IPS-11a (cell line): ENCODE results near the gene SDCCAG8.

Experiments
- H3K4me3 ChIP-seq: one replicate; pipeline ENCODE4 v1.5.1; 2013; ENCODE audit warnings: low read depth, low read length, control low read depth

Gene SDCCAG8

DNA sequence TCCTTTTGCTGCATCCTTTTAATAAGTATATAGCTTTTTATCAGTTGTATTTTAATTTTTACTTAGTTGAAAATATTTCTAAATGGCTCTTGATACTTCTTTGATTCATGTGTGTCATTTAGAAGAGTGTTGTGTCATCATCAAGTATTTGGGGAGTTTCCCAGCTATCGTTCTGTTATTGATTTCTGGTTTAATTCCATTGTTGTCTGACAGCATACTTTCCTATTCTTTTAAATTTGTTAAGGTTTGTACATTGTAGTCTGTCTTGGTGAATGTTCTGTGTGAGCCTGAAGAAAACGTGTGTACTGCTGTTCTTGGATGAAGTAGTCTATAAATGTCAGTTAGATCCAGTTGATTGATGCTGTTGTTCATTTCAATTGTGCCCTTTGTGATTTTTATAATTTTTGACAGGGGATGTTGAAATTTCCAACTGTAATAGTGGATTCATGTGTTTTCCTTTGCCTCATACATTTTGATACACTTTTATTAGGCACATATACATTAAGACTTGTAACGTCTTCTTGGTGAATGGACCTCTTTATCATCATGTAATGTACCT lies 24.8 kb downstream of the SDCCAG8 start:
- no peak overlapping the region for H3K4me3 ChIP-seq

DNA sequence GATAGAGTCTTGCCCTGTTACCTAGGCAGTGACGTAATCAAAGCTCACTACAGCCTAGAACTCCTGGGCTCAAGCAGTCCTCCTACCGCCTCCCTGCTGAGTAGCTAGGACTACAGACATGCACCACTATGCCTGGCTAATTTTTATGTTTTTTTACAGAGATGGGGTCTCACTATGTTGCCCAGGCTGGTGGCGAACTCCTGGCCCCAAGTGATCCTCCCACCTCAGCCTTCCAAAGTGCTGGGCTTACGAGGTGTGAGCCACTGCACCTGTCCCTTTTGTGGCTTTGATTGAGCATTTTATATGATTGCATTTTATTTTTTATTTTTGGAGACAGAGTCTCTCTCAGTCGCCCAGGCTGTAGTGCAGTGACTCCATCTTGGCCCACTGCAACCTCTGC lies 25.8 kb downstream of the SDCCAG8 start:
- no peak overlapping the region for H3K4me3 ChIP-seq

DNA sequence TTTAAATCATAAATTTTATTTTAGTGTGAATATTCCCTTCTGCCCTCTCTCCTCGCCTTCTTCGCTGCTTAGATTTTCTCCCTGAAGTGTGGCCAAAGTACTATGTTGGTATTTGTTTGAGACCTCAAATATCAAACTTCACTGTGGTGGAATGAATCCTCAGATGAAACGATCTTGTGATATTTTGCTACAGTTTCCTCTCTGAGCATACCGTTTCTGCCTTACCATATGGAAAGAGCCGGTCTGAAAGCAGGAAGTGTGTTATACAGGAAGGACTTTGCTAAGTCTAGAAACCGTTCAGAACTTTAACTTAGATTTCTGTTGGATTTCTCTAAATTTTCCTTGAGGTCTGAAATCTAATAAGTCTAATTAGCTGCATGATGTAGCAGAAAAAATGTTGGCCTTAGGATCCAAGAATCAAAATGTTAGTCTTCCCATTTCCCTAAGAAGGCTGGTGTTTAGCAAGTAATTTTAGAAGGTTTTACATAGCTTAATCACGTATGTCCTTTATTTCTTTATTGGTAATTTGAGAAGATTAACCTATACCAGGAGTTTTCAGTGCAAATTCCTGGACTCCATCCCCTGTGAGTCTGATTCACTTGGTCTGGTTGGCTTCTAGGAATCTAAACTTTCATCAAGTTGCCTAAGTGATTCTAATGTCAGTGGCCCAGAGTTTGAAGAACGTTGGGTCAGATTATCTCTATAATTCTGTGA lies 30.7 kb downstream of the SDCCAG8 start:
- no peak overlapping the region for H3K4me3 ChIP-seq

DNA sequence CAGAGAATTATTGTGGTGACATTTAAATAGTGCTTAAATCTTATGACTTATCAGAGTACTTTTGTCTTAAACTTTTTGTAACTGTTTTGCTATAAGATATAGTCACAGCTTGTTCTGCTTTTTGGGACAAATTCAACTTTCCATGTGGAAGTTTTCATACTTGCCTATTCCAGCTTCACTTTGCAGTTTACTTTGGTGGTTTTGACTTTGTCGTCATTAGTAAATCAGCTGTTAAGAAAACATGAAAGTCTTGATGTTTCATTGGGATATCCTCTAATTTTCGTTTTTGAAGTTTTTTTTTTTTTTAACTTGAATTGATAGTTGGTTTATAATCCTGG lies 31.3 kb downstream of the SDCCAG8 start:
- H3K4me3 ChIP-seq: no peak overlapping the region

DNA sequence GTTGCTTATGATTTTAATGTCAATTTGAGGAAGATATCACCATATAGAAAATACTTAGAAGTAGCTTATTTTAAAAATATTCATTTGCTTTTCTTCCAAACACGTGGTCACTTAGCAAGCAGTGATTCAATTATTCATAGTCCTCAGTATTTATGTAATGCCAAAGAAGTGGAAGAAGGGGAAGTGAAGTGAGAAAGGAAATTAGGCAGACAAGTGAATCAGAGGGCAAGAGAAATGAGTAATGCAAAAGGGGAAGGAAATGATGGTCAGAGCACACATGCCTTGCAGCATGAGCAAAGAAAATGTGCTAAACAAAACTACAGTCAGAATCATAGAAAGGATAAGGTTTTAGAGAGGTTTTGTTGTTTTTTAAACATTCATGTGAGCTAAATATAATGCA lies 31.8 kb downstream of the SDCCAG8 start:
- H3K4me3 ChIP-seq: no peak overlapping the region

DNA sequence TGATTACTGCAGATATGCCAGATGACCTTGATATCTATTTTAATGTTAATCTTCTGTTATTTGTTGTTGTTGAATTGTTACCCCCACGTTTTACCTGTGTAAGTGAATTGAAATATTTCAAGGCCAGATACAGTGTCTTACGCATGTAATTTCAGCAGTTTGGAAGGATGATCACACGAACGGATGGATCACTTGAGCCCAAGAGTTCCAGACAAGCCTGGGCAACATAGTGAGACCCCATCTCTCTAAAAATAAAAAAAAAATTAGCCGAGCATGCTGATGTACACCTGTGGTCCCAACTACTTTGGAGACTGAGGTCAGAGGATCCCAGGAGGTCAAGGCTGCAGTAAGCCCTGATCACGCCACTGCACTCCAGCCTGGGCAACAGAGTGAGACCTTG lies 32.2 kb downstream of the SDCCAG8 start:
- no peak overlapping the region for H3K4me3 ChIP-seq

DNA sequence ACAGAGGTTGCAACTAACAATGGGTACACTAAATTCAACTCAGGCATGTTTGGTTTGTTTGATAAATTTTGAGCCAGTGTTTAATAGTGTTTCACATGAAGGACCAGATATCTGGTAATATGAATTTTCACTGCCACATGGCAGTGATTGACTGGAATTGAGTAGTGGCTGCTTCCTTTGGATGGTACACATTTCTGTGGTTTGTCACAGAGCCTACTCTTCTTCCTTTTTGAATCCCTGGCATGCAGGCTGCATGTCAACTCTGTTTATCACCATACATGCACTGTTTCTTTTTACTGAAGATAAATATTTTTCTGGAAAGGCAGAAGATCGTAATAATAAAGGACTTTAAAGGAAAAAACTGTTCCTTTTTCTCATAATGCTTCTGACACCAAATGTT lies 35.5 kb downstream of the SDCCAG8 start:
- H3K4me3 ChIP-seq: no peak overlapping the region

DNA sequence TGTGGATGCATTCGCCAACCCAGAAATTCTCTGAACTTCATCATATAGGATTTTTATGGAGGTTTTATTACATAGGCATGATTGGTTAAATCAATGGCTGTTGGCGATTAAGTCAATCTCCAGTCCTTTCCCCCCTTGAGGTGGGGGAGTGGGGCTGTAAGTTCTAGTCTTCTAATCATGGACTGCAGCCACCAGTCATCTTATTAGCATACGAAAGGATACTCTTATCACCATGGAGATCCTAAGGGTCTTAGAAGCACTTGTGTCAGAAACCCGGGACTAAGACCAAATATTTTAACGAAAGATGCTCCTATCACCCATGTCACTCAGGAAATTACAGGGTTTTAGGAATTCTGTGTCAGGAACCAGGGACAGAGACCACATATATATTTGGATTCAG lies 36.3 kb downstream of the SDCCAG8 start:
- H3K4me3 ChIP-seq: no peak overlapping the region

DNA sequence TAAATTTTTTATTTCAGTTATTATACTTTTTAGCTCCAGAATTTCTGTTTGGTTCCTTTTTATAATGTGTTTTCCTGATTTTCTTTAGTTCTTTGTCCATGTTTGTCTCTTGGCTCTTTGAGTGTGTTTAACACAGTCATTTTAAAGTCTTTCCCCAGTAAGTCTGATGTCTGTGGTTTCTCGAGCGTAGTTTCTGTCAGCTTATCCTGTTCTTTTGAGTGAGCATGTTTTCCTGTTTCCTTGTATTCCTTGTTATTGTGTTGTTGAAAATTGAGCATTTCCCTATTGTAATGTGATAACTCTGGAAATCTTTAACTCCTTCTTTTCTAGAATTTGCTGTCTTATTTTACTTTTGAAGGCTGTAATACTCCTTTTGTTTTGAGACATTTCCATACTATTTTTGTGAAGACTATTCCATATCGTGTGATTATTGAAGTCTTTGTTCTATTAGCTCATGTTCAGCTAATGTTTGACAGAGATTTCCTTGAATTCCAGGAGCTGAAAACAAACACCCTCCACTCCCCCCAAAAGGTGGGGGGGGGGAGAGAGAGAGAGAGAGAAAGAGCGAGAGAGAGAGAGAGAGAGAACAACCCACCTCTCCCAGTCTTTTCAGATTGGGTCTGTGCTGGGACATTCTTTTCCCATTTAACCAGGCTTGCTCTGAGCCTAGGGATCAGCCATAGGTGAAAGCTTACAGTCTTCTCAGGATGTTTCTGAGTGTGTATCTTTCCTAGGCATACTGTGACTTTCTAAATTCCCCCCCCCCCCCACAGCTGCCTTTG lies 38.3 kb downstream of the SDCCAG8 start:
- no peak overlapping the region for H3K4me3 ChIP-seq

DNA sequence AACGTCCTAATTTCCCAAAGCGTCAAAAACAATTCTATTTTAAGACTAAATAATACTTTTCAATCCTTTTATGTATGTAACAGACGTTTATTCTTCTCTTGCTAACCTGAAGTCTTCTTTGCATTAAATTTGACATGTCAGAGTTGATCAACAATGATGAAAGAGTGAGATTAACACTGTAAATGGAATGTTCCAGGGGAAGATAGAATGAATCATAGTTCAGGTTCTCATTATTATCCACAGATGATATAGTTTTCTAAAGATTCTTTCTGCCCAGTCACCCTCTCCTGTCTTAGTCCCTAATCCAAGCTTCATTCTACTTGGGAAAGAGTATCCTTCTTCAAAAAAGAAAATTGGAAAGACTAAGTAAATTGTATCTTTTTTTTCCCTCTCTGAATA lies 38.9 kb downstream of the SDCCAG8 start:
- H3K4me3 ChIP-seq: no peak overlapping the region

DNA sequence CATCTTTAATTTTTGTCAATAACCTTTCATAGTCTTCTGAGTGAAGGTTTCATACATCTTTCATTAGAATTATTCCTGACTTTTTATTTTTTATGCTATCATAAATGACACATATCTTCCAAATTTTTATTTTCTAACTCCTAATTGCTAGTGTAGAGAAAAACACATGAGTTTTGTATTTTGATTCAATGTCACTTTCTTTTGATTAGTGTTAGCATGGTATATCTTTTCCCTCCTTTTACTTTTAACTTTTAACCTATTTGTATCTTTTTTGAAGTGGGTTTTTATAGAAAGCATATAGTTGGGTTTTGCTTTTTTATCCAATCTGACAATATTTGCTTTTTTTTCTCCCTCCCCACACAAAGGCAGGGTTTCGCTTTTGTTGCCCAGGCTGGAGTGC lies 43.2 kb downstream of the SDCCAG8 start:
- H3K4me3 ChIP-seq: no peak overlapping the region

DNA sequence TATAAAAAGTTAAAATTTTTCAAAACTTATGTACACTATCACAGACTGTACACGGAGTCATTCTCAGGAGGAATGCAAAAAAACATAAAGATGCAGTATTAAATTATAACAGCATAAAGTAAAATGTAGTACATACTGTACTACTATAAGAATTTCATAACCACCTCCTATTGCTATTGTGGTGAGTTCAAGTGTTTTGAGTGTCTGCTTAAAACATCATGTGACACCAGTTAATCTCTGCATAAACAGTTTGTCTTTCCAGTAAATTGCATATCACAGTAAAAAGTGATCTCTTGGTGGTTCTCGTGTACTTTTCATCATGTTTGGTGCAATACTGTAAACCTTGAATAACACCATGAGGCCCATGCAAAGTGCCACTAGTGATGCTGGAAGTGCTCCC lies 45.2 kb downstream of the SDCCAG8 start:
- H3K4me3 ChIP-seq: no peak overlapping the region

DNA sequence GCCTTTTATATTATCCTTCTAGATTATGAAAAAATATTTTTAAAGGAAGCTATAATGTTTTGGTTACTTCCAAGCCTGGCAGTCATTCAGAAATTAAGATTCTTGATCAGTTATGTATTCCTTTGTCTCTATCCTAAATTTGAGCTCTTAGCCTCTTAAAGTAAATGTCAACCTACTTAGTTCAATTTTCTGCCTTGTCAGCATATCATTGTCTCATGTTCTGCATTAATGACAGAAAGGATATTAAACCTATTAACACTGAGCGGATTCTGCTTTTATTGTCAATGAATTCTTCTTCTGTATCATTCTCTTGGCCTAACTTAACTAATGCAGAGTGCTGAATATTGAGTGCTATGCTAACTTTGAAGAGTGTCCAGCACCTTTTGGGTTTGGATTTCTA lies 56.0 kb downstream of the SDCCAG8 start:
- H3K4me3 ChIP-seq: no peak overlapping the region

DNA sequence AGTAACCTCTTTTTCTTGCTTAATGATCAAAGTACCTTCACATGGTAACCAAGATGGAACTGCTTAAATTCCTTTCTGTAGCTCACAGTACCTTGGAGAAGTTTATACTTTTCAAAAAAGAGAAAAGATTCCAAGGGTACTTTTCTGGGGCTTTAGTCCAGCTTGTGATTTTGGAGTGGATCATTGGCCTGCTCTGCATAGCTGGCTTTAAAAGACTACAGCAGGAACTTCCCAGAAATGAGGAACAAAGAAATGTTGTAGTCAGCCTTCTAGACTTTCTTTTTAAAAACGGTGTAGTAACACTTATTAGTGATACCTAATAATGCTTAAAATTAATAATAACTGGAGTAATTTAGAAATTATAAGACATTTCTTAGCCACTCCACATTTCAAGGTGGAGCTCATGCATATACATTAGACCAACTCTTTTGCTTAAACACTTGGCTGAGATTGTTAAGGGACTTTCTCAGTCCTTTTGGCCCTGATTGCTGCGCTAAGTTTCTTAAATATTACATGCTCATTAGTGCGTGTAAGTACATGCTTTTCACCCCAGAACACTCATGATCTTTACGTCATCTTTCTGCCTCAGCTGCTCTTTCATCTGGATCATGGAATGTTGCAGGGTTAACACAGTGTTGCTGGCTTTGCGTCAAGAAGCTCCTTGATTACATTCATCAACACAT lies 57.3 kb downstream of the SDCCAG8 start:
- no peak overlapping the region for H3K4me3 ChIP-seq

DNA sequence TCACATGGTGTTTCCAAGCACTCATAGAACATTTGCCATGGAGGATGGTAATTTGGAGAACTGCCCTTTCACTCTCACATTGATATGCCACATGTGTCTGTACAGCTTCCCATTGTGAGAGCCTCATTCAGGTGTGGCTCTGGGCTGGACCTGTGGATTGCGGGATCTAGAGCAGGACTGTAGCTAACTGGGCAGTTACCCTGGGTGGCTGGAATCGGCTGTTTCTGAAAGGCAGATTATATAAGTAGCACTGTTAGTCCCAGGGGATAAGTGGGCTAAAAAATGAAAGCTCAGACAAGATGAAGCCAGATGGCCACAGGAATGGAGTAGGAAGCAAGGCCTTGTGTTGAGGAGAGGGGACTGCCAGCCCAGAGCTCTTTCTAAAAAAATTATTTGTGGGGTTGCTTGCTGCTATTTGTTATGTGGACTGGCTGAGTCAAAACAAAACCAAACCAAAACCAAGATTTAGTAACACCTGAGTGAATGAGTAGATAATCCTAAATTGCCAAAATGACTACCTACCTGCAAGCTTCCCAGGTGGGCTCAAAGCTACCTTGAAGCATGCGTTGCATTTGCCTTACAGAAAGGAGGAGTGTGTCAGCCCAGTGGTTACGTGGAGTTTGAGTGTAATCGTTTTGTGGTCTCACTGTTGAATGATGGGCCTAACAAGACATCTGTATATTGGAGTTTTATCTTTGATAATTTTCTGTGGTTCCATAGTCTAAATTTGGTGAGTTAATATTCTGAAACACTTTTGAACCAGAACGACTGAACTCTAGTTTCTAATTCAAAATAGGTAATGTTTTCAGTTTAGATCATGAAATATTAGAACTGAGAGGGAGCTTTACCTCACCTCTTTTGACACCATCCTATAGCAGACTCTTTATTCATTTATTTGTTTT lies 58.0 kb downstream of the SDCCAG8 start:
- no peak overlapping the region for H3K4me3 ChIP-seq

DNA sequence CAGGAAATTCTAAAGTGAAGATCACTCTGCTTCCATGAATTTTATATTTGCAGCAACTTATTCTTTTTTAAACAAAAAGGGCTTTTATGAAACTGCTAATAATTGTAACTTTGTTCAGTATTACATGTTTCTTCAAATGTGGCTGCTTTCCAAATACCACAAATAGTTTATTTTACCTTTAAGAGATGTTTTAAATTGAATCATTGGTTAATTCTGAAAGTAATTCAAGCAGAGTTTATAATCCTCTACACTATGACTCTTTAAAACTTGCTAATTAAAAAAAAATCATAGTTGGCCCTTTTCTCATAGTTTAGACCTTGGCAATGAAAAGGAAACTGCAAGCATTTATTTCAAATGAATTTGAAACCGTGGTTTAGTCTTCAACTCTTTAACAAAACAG lies 59.6 kb downstream of the SDCCAG8 start:
- no peak overlapping the region for H3K4me3 ChIP-seq

DNA sequence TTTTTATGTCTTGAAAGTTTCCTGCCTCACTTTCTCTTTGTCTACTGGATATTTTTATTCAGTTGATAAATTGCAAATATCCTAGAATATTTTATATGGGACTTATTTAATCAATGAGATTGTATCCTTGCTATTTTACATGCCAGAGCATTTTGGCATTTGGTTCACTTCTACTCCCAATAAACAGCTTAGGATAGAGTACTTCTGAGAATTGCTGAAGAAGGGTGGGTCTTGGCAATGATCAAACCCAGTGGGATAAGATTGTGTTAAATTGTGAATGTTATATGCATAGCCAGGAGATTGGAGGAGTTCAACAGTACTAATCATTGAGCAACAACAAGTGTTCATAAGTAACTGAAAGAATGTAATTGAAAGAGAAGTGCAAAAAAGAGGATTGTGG lies 60.1 kb downstream of the SDCCAG8 start:
- H3K4me3 ChIP-seq: no peak overlapping the region

DNA sequence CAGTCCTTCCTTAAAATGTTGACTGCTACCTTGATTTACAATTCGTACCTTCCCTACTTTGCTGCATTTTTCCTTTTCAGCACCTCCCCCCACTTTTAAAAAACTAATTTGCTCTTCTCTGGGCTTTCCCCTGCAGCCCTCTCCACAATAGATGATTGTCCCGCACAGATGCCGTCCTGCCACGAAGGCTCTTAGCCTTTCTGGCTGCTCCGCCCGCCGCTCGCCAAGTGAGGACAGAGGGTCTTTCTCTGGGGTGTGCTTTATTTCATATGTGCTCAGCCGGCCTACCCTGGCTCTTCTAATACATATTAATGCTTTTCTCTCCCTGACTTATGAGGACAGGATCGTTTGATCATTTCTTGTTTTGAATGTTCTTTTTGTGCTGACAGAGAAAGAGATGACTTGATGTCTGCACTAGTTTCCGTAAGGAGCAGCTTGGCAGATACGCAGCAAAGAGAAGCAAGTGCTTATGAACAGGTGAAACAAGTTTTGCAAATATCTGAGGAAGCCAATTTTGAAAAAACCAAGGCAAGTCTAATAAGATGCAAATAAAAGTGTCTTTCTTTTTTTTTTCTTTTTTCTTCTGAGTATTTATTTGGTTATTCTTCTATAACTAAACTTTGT lies 60.6 kb downstream of the SDCCAG8 start:
- no peak overlapping the region for H3K4me3 ChIP-seq

DNA sequence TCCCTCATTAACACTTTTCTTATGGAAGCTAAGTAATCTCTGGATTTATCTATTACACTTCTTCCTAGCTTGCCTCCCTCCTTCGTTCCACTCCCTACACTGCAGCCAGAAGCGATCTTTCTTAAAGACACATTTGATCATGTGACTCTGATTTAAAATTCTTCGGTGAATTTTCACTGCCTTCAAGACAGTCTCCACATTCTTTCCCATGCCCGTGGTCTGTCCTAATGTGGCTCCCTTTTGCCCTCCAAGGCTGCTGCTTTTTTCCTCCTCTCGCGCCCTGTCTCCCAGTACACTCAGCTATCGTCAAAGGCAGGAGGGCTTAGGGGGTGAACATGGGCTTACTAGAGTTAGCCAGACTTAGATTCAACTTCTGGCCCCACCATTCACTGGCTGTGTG lies 64.4 kb downstream of the SDCCAG8 start:
- H3K4me3 ChIP-seq: no peak overlapping the region

DNA sequence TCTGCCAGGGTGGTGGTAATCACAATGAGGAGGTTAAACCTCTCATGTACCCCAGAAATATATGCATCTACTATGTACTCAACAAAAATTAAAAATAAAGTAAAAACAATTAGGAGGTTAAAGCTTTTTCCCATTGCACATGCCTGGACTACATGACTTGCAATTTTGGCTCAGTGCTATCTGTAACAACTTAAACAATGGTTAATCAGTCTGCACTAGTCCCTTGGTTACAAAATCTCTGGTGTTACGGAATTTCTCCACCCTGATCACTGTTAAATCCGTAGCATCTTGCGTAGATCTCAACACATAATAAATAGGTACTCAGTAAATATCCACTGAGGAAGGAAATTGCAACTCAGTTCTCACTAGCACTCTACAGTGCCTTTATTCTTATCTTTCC lies 66.5 kb downstream of the SDCCAG8 start:
- no peak overlapping the region for H3K4me3 ChIP-seq
